A204.1 (cell line): ENCODE results near the gene ANKRD22.
"Not testable (repeated sequence)": the region's sequence is repeated elsewhere in the genome, so short reads cannot be mapped to it uniquely, and the experiment has no call there.

ENCODE experiments used
- FAIRE-seq: peaks from 2 replicates; lab custom pipeline; 2012; peaks lifted over from hg19 to GRCh38; lab: Jason Lieb, UNC

Gene ANKRD22

DNA sequence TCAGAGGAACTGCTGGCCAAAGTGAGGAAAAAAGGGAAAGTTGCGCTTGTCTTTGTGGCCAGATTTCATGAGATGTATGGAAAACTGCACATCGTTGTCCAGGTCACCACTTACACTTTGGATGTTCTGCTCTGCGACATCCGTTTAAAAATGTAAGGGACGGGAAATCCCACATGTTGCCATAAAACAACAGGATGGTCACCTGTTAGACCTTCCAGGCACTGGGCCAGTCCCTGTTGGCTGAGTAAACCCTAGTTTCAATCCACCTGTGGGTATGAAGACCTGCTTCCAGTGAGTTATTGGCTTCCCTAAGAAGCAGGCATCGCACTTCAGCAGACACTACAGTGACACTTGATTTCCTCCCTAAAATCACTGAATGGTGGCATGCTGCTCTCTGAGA lies 25.7 kb upstream of the ANKRD22 start:
- FAIRE-seq: no peak

DNA sequence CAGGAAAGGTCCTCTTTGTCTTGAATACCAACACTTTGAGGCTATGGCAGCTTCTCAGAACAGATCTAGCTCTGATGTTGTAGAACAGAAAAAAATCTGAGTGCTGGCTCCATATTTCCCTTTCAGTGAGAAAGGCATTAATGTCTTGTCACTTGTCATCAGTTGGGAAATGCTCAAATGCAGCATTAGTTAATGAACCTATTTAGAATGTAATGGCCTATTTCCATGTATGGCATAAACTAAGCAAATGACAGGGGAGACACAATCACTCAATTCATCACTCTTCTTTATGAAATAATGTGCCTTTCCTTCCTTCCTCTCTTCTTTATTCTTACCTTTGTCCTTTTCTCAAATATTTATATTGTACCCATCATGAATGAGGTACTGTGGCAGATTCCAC lies 23.4 kb upstream of the ANKRD22 start:
- FAIRE-seq: no peak

DNA sequence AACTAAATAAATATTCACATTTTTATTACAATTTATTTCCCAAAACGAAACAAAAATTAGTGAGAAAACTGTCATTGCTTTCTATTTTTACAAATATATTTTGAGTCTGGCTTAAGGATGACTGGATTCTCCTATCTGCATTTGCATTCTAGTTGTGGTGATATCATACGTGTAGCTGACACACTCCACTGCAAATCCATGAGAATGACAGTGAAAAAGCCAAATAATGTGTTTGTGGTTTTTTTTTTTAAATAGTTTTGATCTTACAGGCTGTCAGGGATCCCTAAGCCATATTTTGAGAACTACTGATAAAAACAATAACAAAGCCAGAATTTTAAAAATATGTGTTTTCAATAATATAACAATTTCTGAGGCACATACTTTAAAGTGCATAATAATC lies 22.6 kb upstream of the ANKRD22 start:
- no peak for FAIRE-seq

- FAIRE-seq: no peak
Observed at GRCh38 chr10:88873757-88874156, 22.1 kb upstream of the ANKRD22 start.

GRCh38 chr10:88870089-88870488 lies 18.4 kb upstream of the ANKRD22 start:
- no peak for FAIRE-seq

DNA sequence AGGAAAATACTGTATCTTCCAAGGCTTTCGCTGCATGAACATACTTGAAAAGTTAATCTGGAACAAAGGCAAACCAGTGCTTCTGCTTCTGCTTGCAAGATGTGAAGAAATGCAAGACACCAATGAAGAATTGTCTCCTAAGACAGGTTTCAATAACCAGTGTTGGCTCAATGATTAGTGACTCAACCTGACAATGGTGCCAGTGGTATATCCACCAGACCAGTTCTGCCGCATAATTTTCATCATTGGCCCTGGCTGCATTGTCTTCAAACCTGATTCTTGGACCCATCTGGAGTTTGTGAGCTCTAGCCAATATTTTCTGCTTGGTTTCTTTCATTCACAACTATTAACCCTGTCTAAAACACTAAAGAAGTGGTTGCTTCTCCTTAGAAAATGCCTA lies 14.8 kb upstream of the ANKRD22 start:
- no peak for FAIRE-seq

- FAIRE-seq: peak; percentile 75
Observed at GRCh38 chr10:88865281-88865876, 13.7 kb upstream of the ANKRD22 start.

GRCh38 chr10:88861036-88861435 lies 9.4 kb upstream of the ANKRD22 start:
- no peak for FAIRE-seq

- FAIRE-seq: no peak
Observed at GRCh38 chr10:88858491-88858890, 6.8 kb upstream of the ANKRD22 start.

DNA sequence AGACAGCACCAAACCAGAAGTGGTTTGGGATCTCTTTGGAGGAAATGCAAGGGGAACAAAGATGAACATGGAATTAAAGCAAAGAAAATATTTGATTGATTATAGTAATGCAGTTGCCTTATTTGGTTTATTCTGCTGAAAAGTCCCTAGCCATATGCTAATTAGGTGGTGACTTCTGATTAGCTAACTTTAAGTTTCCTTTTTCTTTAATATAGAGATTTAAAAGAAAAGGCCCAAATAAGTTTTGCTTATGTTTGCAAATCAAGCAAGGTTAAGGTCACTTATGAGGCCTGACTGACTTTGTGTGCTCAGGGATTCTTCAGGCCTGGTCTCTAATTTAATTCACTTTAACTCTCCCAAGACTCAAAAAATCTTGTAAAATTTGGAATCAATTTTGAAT lies 6.2 kb upstream of the ANKRD22 start:
- FAIRE-seq: no peak

DNA sequence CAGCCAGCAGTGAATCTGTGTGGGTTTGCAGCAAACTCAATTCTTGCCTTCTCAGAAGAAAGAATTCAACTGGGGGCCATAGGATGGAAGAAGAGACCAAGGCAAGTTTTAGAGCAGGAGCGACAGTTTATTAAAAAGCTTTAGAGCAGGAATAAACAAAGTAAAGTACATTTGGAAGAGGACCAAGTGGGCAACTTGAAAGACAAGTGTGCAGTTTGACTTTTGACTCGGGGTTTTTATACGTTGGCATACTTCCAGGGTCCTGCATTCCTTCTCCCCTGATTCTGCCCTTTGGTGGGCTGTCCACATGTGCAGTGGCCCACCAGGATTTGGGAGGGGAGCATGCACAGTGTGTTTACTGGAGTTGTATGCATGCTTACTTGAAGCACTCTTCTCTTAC lies 3.0 kb upstream of the ANKRD22 start:
- FAIRE-seq: no peak

DNA sequence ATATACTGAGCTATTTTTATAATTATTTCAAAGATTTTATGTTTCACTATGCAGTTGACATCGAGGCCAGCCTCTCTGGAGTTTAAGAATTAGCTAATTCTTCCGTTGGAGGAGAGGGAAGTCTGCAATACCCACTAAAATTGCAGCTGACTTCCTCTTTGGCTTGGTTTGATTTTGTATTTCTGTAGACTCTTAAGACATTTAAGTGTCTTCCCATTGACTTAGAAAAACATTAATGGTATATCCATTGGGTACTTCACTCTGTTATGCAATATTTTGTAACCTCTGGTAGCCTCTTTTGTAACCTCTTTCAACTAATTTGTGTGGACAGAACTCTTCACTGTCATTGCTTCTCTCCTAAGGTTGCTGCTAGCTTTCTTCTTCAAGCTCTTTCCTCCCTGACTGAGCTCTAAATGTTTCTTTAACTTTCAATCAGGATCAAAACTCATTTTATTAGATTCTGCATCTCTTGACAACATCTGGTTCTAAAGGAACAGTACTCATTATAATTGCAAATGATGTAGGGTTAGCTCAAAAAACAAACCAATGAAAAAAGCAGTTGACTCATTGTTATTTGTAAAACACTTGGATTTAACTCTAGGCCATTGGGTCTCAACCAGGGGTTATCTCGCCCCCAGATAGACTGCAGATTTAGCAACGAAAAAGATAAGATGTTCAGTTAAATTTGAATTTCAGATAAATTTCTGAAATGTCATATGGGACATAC lies 1.7 kb upstream of the ANKRD22 start:
- no peak for FAIRE-seq

GRCh38 chr10:88852327-88852726 lies 683 bp upstream of the ANKRD22 start:
- FAIRE-seq: no peak

DNA sequence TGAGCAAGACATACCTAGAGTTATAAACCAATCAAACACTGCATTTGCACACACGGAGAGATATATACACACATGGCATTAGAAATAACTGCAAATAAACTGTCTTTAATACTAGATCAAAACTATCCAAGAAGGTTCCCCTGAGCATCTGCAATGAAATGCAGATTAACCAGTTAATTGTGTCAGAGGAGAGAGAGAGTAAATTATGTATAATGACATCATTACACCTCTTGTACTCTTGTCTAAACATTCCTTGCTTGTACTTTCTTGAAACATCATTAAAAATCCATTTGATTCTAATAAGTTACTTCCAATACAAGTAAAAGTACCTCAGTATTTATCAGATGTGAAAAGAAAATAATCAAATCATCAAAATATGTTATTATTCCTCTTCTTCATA lies 932 bp downstream of the ANKRD22 start:
- FAIRE-seq: no peak

- no peak for FAIRE-seq
Observed at GRCh38 chr10:88849234-88849633, 2.4 kb downstream of the ANKRD22 start.

DNA sequence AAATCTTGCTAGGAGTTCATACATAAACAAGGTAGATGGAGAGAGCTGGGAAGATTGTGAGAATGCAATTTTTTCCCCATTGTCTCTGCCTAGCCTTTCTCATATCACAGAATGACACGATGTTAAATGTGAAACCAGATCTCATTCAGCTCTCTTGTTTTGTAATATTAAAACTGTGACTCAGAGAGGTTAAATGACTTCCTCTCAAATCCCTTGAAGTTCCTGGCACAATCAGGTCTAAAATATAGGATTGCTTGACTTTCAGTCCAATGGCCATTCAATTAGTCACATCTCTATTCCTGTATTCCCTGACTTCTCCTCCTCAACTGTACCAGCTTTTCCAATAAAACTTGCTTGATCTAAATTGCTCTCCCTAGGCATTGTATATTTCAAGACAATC lies 3.1 kb downstream of the ANKRD22 start:
- no peak for FAIRE-seq

GRCh38 chr10:88843171-88843570 lies 8.5 kb downstream of the ANKRD22 start:
- FAIRE-seq: no peak

GRCh38 chr10:88841316-88842111 lies 10.1 kb downstream of the ANKRD22 start:
- FAIRE-seq: no peak

GRCh38 chr10:88840881-88841280 lies 10.8 kb downstream of the ANKRD22 start:
- no peak for FAIRE-seq

- FAIRE-seq: no peak
Observed at GRCh38 chr10:88840104-88840503, 11.5 kb downstream of the ANKRD22 start.

GRCh38 chr10:88838766-88839350 lies 12.8 kb downstream of the ANKRD22 start:
- no peak for FAIRE-seq

- not testable (repeated sequence) for FAIRE-seq
Observed at GRCh38 chr10:88837632-88838031, 14.0 kb downstream of the ANKRD22 start.

- FAIRE-seq: no peak
Observed at GRCh38 chr10:88835910-88836221, 15.8 kb downstream of the ANKRD22 start.
